ENCODE data around the gene UNC13A. TPM values are rescaled to one million over a fixed set of nuclear protein-coding genes. Genes with fewer than 3 reads are reported as not detected.
A peak's percentile ranks its signal among the peaks of the same experiment; 100 is the strongest.

Gene UNC13A
- polyA plus RNA-seq, 3 donors = 0.01 TPM; not detected in 2

DNA sequence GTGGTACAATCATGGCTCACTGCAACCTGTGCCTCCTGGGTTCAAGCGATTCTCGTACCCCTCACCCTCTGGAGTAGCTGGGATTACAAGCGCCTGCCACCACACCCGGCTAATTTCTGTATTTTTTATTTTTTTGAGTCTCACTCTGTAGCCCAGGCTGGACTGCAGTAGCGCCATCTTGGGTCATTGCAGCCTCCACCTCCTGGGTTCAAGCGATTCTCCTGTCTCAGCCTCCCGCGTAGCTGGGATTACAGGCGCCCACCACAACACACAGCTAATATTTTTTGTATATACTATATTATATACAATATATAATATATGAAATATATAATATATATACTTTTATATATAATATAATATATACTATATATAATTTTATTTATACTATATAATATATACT, 80.2 kb downstream of the UNC13A start:
- intact Hi-C loops (cut with micrococcal nuclease) = no loop called here
- Histone ChIP-seq H3K4me1 (ENCODE audit: control insufficient read depth in 1 of 2, insufficient read depth in 2 of 2, low read length in 2 of 2) (peaks cover 10 to 22% of the 10 kb centered on the region in 2 donors), H3K79me2 (ENCODE audit: insufficient read depth, low read length) (no peaks in the 10 kb centered on the region), H3K27ac (ENCODE audit: low read depth in 1 of 2, low read length in 2 of 2) (no peak overlapping the region), H3K27me3 (ENCODE audit: control insufficient read depth in 2 of 2, insufficient read depth in 2 of 2, low read length in 2 of 2) (no peaks in the 10 kb centered on the region), H3K4me3 (replicated peaks in 1 of 3; ENCODE audit: low read depth in 2 of 3, low read length in 3 of 3) (no peak overlapping the region), H3K4me2 (replicated peaks; ENCODE audit: extremely low read depth, low read length, poor library complexity, severe bottlenecking) (no peak overlapping the region), H3K9me3 (replicated peaks in 1 of 2; ENCODE audit: control insufficient read depth in 1 of 2, insufficient read depth in 1 of 2, low read length in 2 of 2) (peaks cover 0 to 3% of the 10 kb centered on the region in 2 donors), H2AFZ (ENCODE audit: insufficient read depth, low read depth, low read length, poor library complexity, severe bottlenecking) (no peak overlapping the region), H3K9ac (ENCODE audit: insufficient read depth, low read length, poor library complexity, severe bottlenecking) (no peak overlapping the region), H4K20me1 (ENCODE audit: insufficient read depth, low read length) (no peaks in the 10 kb centered on the region), H3K36me3 (replicated peaks in 1 of 2; ENCODE audit: control insufficient read depth in 1 of 2, insufficient read depth in 2 of 2, low read length in 2 of 2) (no peaks in the 10 kb centered on the region)
- Mint-ChIP-seq H3K4me3 (no peak overlapping the region), H3K36me3 (no peaks in the 10 kb centered on the region), H3K27me3 (ENCODE audit: low read depth in 3 of 3) (peaks cover 6 to 10% (median 7%) of the 10 kb centered on the region in 3 donors), H3K9me3 (peaks cover 0 to 4% (median 0%) of the 10 kb centered on the region in 7 donors), H3K4me1 (peaks cover 13% of the 10 kb centered on the region), H3K27ac (peak overlapping the region in 1 of 7 donors; percentile 9)
- DNase-seq = no peak
- TF ChIP-seq, protein P1, sequence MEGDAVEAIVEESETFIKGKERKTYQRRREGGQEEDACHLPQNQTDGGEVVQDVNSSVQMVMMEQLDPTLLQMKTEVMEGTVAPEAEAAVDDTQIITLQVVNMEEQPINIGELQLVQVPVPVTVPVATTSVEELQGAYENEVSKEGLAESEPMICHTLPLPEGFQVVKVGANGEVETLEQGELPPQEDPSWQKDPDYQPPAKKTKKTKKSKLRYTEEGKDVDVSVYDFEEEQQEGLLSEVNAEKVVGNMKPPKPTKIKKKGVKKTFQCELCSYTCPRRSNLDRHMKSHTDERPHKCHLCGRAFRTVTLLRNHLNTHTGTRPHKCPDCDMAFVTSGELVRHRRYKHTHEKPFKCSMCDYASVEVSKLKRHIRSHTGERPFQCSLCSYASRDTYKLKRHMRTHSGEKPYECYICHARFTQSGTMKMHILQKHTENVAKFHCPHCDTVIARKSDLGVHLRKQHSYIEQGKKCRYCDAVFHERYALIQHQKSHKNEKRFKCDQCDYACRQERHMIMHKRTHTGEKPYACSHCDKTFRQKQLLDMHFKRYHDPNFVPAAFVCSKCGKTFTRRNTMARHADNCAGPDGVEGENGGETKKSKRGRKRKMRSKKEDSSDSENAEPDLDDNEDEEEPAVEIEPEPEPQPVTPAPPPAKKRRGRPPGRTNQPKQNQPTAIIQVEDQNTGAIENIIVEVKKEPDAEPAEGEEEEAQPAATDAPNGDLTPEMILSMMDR (IDR thresholded peaks at IDR 0.05) = no peak
- WGBS (ENCODE audit: insufficient coverage) = no CpG with 5 or more reads among the region's 9 CpGs

GRCh38 chr19:17606590-17607185, 81.5 kb downstream of the UNC13A start:
- no peaks in the 10 kb centered on the region for H3K79me2 ChIP-seq (ENCODE audit: insufficient read depth, low read length)
- peak overlapping the region in 2 of 3 experiments; percentile 24 to 65 for H3K4me3 ChIP-seq (replicated peaks in 1 of 3; ENCODE audit: low read depth in 2 of 3, low read length in 3 of 3)
- H3K4me3 Mint-ChIP-seq = peak overlapping the region; percentile 62 to 89
- H3K4me2 ChIP-seq (replicated peaks; ENCODE audit: extremely low read depth, low read length, poor library complexity, severe bottlenecking) = peak overlapping the region; percentile 67
- WGBS (ENCODE audit: insufficient coverage) = 15% methylated on average over 15 of the region's 18 CpGs
- H3K27me3 ChIP-seq (ENCODE audit: control insufficient read depth in 2 of 2, insufficient read depth in 2 of 2, low read length in 2 of 2) = peaks cover 0 to 3% of the 10 kb centered on the region in 2 donors
- H3K9ac ChIP-seq (ENCODE audit: insufficient read depth, low read length, poor library complexity, severe bottlenecking) = peak overlapping the region; percentile 15
- intact Hi-C loops (cut with micrococcal nuclease) = no loop called here
- H3K27ac ChIP-seq (ENCODE audit: low read depth in 1 of 2, low read length in 2 of 2) = peak overlapping the region in 1 of 2 donors; percentile 68
- peaks cover 17 to 34% of the 10 kb centered on the region in 2 donors for H3K4me1 ChIP-seq (ENCODE audit: control insufficient read depth in 1 of 2, insufficient read depth in 2 of 2, low read length in 2 of 2)
- TF ChIP-seq, protein P1 (IDR thresholded peaks at IDR 0.05) = no peak
- no peaks in the 10 kb centered on the region for H4K20me1 ChIP-seq (ENCODE audit: insufficient read depth, low read length)
- H2AFZ ChIP-seq (ENCODE audit: insufficient read depth, low read depth, low read length, poor library complexity, severe bottlenecking) = peak overlapping the region; percentile 78
- H3K36me3 ChIP-seq (replicated peaks in 1 of 2; ENCODE audit: control insufficient read depth in 1 of 2, insufficient read depth in 2 of 2, low read length in 2 of 2) = no peaks in the 10 kb centered on the region
- H3K4me1 Mint-ChIP-seq = peaks cover 26% of the 10 kb centered on the region
- peak overlapping the region in 5 of 7 donors; percentile 56 to 87 (median 83) for H3K27ac Mint-ChIP-seq
- peaks cover 10 to 14% (median 10%) of the 10 kb centered on the region in 3 donors for H3K27me3 Mint-ChIP-seq (ENCODE audit: low read depth in 3 of 3)
- H3K9me3 Mint-ChIP-seq = peaks cover 0 to 4% (median 2%) of the 10 kb centered on the region in 7 donors
- peaks cover 0 to 3% of the 10 kb centered on the region in 2 donors for H3K9me3 ChIP-seq (replicated peaks in 1 of 2; ENCODE audit: control insufficient read depth in 1 of 2, insufficient read depth in 1 of 2, low read length in 2 of 2)
- no peaks in the 10 kb centered on the region for H3K36me3 Mint-ChIP-seq
- DNase-seq = no peak

Data from CD14-positive monocyte (primary cell).